Measurements from ENCODE around the gene PHF10. TPM values are rescaled to one million over a fixed set of nuclear protein-coding genes. Genes with fewer than 3 reads are reported as not detected.

Gene PHF10
- total and polyA plus RNA-seq, 2 of the 4 experiments (the other 2 are of a cell fraction) = 7.3 to 15.9 TPM

DNA sequence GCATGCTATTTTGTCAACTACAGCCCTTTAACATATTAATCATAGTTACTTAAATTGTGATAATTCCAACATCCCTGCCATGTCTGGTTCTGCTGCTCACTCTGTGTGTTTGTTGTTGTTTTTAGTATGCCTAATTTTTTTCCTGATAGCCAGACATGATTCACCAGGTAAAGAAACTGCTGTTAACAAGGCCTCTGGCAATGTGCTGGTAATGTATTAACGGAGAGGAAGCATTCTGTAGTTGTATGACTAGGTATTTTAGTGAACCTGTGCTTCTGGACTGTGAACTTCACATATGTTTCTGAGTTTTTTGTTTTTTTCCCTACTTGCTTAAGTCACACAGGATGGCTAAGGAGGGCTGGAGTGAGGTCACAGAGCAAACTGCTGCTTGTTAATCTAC lies 22.3 kb upstream of the PHF10 start:
- no peaks in the 10 kb centered on the region for H3K4me1 ChIP-seq (ENCODE audit: control insufficient read depth, insufficient read depth, low read length)
- no peak overlapping the region for H4K91ac ChIP-seq (ENCODE audit: insufficient read depth, low read depth, low read length)
- no CpG with 5 or more reads among the region's 1 CpG for WGBS, 2 experiments (ENCODE audit: extremely low coverage in 2 of 2, insufficient read length in 1 of 2)
- H3K9me1 ChIP-seq (ENCODE audit: insufficient read depth, low read length) = no peaks in the 10 kb centered on the region
- no peak overlapping the region for H3K23ac ChIP-seq (ENCODE audit: low read depth, low read length)
- no peak overlapping the region for H3K56ac ChIP-seq (ENCODE audit: extremely low read depth, insufficient read depth, low read length)
- no peak overlapping the region for H2AK5ac ChIP-seq (ENCODE audit: low read depth, low read length)
- dilution Hi-C loops (cut with HindIII; ENCODE audit: low sequenced_read_pairs, unreplicated experiment) = no loop called here
- H3K14ac ChIP-seq (replicated peaks; ENCODE audit: low read depth, low read length) = no peak overlapping the region
- in situ Hi-C loops (cut with MboI; ENCODE audit: low sequenced_read_pairs) = no loop called here
- no peak overlapping the region for H2AFZ ChIP-seq (replicated peaks; ENCODE audit: low read length, poor library complexity)
- POLR2A ChIA-PET (ENCODE audit: unreplicated experiment) = no interaction called here
- H3K36me3 ChIP-seq (ENCODE audit: control insufficient read depth, insufficient read depth, low read length) = no peaks in the 10 kb centered on the region
- no peaks in the 10 kb centered on the region for H3K9me3 ChIP-seq (ENCODE audit: control insufficient read depth, insufficient read depth, low read length)
- no peak overlapping the region for H2BK15ac ChIP-seq (ENCODE audit: low read depth, low read length)
- no peak overlapping the region for H2BK20ac ChIP-seq (ENCODE audit: low read depth, low read length)
- H4K5ac ChIP-seq (ENCODE audit: low read depth, low read length) = no peak overlapping the region
- H2BK120ac ChIP-seq (ENCODE audit: low read depth, low read length) = no peak overlapping the region
- TF ChIP-seq MAFK (IDR thresholded peaks at IDR 0.05; ENCODE audit: low read depth, low read length) = no peak
- TF ChIP-seq, protein P1, sequence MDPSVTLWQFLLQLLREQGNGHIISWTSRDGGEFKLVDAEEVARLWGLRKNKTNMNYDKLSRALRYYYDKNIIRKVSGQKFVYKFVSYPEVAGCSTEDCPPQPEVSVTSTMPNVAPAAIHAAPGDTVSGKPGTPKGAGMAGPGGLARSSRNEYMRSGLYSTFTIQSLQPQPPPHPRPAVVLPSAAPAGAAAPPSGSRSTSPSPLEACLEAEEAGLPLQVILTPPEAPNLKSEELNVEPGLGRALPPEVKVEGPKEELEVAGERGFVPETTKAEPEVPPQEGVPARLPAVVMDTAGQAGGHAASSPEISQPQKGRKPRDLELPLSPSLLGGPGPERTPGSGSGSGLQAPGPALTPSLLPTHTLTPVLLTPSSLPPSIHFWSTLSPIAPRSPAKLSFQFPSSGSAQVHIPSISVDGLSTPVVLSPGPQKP (IDR thresholded peaks at IDR 0.05; ENCODE audit: borderline replicate concordance, low read depth, low read length) = no peak
- no peak for TF ChIP-seq NFE2L2 (IDR thresholded peaks at IDR 0.05; ENCODE audit: low read depth, low read length)
- TF ChIP-seq RCOR1 (IDR thresholded peaks at IDR 0.05; ENCODE audit: insufficient replicate concordance, low read length) = no peak
- no peak for TF ChIP-seq POLR2A (IDR thresholded peaks at IDR 0.05; ENCODE audit: low read depth, low read length)
- TF ChIP-seq FOS (IDR thresholded peaks at IDR 0.05; ENCODE audit: low read depth, low read length) = no peak
- TF ChIP-seq MXI1 (IDR thresholded peaks at IDR 0.05; ENCODE audit: borderline replicate concordance, low read depth, low read length) = no peak
- TF ChIP-seq RFX5 (IDR thresholded peaks at IDR 0.05; ENCODE audit: low read depth, low read length) = no peak
- no peak for TF ChIP-seq BHLHE40 (IDR thresholded peaks at IDR 0.05; ENCODE audit: low read depth, low read length)
- no peak for TF ChIP-seq RAD21 (IDR thresholded peaks at IDR 0.05; ENCODE audit: low read length)
- no peak for TF ChIP-seq CEBPB (IDR thresholded peaks at IDR 0.05; ENCODE audit: low read depth, low read length)
- no peak overlapping the region for H2BK5ac ChIP-seq (ENCODE audit: low read depth, low read length, poor library complexity, severe bottlenecking)
- CTCF ChIA-PET = interaction anchor here (1.3 kb wide), 1 partner anchor 33 kb away, joined by 3 read pairs; no protein-coding TSS in a partner anchor
- BruUV-seq (replicated peaks) = no TSS peak
- no peak overlapping the region for H3K9ac ChIP-seq (ENCODE audit: low read depth, low read length)
- H3K27ac ChIP-seq (ENCODE audit: insufficient read depth, low read length) = no peak overlapping the region
- no peak overlapping the region for H2AK9ac ChIP-seq (replicated peaks; ENCODE audit: low read depth, low read length, poor library complexity)
- no peak overlapping the region for H3K4me2 ChIP-seq (ENCODE audit: low read depth, low read length)
- no peak for ATAC-seq (ENCODE audit: low read depth)
- H4K20me1 ChIP-seq (ENCODE audit: insufficient read depth, low read length) = no peaks in the 10 kb centered on the region
- H3K4ac ChIP-seq (ENCODE audit: low read depth, low read length) = no peak overlapping the region
- intact Hi-C loops (cut with micrococcal nuclease) = no loop called here
- H3K79me1 ChIP-seq (ENCODE audit: low read depth in 1 of 2, low read length in 2 of 2) = peaks cover 9 to 13% of the 10 kb centered on the region in 2 experiments
- peaks cover 1% of the 10 kb centered on the region; the same call in 1 of the 2 replicates for H3K27me3 ChIP-seq (ENCODE audit: control insufficient read depth, insufficient read depth, low read length)
- H3K18ac ChIP-seq (ENCODE audit: low read depth, low read length) = no peak overlapping the region
- H3K4me3 ChIP-seq (ENCODE audit: insufficient read depth, low read depth, low read length) = no peak overlapping the region
- no peak for DNase-seq
- H4K8ac ChIP-seq (ENCODE audit: low read depth in 2 of 2, low read length in 2 of 2) = no peak overlapping the region

Measured in IMR-90 (cell line).